GM19324 (cell line): ENCODE data around the gene PRPF4.
"Not testable (repeated sequence)": the region's sequence is repeated elsewhere in the genome, so short reads cannot be mapped to it uniquely, and the experiment has no call there.

Experiments
- ATAC-seq: cut with Tn5 transposase; IDR thresholded peaks from one replicate; pipeline ENCODE4 v1.9.1; 2021; ENCODE audit warnings: mild to moderate bottlenecking, moderate library complexity; ENCODE audit not compliant: unreplicated experiment, low FRiP score

Gene PRPF4

DNA sequence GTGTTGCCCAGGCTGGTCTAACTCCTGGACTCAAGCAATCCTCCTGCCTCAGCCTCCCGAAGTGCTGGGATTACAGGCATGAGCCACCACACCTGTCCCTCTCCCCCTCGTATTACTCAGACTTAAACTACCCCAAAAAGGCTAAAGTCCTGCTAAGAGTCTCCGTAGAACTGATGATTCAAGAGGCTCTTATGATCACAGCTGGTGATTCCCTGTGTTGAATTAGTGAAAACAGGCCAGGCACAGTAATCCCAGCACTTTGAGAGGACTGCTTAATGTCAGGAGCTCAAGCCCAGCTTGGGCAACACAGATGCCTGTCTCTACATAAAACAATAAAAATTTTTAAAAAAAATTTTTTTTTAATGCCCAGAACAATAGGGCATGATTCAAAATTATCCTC lies 9.3 kb upstream of the PRPF4 start:
- no peak for ATAC-seq

- ATAC-seq, result no peak
Observed at GRCh38 chr9:113267911-113268566, 7.4 kb upstream of the PRPF4 start.

DNA sequence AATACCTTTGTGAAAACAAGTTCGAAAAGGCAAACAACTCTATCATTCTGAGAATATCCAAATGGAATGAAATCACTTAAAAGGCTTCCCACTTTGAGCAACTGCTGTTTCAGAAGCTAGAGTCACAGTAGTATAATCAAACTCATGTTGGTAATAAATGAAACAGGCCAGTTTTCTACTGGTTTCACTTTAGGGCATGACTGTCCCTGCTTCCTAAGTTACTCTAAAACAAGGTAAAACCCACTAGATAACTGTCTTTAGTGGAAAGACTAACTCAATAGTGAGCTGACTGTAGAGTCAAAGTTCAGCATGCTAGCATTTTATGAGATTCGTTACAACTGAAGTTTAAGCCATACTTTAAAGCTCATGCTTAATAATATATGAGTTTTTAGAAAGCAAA lies 6.1 kb upstream of the PRPF4 start:
- ATAC-seq, result no peak

DNA sequence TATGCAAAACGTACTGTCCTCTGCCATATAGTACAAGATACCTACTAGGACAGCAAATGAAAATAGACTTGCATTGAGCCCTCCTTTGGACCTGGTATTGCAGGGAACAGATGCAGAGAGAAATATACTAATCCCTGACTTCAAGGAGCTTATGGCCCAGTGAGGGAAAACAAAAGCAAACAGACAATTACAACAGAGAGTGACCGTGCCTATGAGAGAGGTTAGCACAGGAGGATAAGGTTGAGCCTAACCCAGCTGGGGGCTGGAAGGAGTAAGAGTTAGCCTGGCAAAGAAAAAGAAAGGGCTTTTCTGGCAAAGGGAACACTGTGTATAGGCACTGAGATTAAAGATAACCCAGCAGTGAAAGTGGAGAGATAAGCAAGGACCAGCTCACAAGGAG lies 5.6 kb upstream of the PRPF4 start:
- ATAC-seq, result no peak

GRCh38 chr9:113274474-113275156 lies 843 bp upstream of the PRPF4 start:
- ATAC-seq, result no peak

DNA sequence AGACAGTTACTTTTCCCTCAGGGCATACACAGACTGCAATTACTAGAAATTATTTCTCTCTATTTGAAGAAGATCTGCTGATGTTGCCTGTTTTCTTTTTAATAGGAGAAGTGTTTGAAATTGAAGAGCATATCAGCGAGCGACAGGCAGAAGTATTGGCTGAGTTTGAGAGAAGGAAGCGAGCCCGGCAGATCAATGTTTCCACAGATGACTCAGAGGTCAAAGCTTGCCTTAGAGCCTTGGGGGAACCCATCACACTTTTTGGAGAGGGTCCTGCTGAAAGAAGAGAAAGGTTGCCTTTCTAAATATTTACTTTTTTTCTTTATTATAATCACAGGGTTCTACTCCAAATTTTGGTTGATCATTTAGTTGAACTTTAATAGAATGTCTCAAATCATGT lies 3.4 kb downstream of the PRPF4 start:
- ATAC-seq, result no peak

DNA sequence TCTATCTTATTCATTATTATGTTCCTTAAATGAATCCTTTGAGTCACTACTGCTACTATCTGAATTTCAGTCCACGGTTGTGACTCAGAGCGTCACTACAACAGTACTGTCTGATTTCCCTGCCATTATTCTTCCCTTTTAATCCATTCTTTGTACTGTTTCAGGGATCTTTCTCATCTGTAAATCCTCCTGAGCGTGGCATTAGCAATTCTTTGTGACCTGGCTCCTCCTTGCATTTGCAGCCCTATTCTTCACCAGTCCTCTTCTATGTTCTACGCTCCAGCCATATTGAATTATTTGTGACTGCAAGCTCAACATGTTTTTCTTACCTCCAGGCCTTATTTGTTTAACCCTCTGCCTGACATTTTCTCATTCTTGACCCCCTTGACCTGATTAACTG lies 5.9 kb downstream of the PRPF4 start:
- ATAC-seq, result no peak

DNA sequence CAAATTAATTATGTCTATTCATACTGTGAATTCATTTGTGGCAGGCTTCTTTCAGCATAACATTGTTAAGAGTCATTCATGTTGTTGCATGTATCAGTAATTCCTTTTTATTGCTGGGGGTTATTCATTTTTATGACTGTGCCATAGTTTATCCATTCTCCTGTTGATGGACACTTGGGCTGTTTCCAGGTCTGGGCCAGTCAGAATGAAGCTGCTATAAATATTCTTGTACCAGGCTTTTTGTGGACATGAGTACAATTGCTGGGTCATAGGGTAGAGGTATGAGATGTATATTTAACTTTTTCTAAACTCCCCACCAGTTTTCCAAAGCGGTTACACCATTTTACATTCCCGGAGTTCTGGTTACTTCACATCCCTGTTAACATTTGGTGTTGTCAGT lies 13.6 kb downstream of the PRPF4 start:
- no peak for ATAC-seq

DNA sequence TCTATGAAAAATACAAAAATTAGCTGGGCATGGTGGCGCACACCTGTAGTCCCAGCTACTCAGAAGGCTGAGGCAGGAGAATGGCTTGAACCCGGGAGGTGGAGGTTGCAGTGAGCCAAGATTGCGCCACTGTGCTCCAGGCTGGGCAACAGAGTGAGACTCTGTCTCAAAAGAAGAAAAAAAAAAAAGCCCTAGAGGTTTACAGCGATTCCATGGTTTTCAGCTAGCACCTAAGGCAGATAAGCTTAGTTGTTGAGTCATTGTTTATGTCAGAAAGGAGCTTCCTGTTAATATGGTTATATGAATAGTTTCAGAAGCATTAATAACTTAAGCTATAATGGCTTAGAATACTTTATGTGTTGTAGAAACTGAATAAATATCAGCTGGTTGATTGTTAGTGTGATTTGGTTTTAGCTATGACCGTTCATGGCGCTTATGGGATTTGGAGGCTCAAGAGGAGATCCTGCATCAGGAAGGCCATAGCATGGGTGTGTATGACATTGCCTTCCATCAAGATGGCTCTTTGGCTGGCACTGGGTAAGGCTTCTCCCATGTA lies 14.7 kb downstream of the PRPF4 start:
- ATAC-seq, result no peak

DNA sequence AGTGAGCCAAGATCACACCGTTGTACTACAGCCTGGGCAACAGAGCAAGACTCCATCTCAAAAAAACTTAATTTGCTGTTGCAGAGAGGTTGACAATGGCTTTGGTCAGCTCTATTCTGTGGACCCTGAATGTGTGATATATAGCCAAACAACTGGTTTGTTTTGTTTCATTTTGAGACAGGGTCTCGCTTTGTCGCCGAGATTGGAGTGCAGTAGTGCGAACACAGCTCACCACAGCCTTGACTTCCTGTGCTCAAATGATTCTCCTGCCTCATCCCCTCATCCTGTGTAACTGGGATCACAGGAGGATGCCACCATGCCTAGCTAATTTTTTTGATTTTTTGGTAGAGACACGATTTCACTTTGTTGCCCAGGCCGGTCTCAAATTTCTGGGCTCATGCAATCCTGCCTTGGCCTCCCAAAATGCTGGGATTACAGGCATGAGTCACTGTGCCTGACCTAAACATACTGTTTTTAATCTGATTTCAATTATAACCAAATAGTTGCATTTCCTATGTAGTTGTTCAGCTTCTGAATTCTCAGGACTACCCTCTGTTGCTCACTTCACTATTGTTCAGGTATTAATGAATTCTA lies 17.9 kb downstream of the PRPF4 start:
- ATAC-seq, result no peak

DNA sequence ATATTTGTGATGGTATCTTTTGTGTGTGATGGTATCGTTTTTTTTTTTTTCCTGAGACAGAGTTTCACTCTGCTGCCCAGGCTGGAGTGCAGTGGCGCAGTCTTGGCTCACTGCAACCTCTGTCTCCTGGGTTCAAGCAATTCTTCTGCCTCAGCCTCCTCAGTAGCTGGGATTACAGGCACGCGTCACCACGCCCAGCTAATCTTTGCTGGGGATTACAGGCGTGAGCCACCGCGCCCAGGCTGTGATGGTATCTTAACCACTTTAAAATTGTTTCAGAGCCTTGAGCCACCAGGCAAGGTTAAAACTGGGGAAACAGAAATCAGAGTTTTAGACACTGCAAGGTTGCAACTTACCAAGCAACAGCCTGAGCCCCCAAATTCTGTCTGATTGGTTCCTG lies 20.8 kb downstream of the PRPF4 start:
- not testable (repeated sequence) for ATAC-seq

GRCh38 chr9:113296796-113297558 lies 21.5 kb downstream of the PRPF4 start:
- no peak for ATAC-seq

DNA sequence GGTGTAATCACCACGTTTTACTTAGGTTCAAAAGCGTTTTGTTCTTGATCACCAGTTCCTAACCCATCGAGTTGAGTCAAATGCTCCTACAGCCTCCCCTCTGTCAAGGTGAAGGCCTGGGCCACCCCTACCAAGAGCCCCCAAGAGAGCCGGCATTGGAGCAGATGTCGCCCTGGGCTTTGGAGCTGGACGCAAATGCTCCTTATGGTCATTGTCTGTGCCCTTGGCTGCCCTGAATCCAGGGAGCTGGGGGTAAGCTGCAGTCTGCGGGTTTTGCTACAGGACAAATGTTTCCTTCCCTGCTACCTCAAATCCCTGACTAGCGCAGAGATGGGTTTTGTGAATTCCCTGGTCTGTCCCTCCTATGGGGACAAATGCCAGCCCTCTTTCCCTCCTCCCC lies 22.9 kb downstream of the PRPF4 start:
- no peak for ATAC-seq

GRCh38 chr9:113298924-113299770 lies 23.7 kb downstream of the PRPF4 start:
- no peak for ATAC-seq

DNA sequence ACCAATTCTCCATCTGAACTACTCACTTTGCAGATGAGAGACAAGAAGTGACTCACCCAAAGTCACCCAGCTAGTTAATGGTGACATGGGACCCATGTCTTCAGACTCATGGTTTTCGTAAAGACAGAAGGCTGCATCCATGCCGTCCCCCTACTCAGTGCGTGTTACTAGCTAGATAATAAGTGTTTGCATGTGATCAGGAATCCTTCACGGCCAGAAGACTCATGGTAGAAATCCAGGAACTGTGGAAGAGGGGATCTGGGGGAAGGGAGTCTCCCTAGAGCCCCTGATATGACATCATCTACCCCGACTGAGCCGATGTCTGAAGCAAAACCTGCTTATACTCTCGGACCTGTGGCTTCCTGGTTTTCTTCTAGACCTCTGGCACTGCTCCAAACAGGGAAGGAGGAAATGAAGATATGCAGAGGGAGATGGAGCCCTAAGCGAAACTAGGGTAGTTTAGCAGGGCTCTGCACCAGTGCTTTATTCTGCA lies 24.4 kb downstream of the PRPF4 start:
- ATAC-seq, result no peak

- no peak for ATAC-seq
Observed at GRCh38 chr9:113301548-113301947, 26.1 kb downstream of the PRPF4 start.

GRCh38 chr9:113302792-113303418 lies 27.4 kb downstream of the PRPF4 start, which contains the start of gene RNF183:
Gene RNF183, minus strand, starts transcription at chr9:113303376. Its CDS starts 5,192 bp downstream, at chr9:113298184.
- no peak for ATAC-seq

DNA sequence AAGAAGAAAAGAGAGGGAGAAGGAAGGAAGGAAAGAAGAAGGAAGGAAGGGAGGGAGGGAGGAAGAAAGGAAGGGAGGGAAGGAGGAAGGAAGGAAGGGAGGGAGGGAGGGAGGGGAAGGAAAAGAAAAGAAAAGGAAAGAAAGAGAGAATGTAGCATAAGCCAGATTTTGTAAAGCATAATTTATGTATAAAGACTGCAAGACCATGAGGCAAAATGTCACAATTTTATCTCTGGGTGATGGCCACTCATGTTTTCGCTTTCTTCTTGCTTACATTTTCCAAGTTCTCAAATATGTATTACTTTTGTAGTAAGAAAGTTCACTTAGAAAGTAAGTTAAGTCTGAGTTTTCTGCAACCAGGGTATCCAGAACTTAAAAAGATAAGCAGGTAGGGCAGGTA lies 31.1 kb downstream of the PRPF4 start:
- no peak for ATAC-seq

- no peak for ATAC-seq
Observed at GRCh38 chr9:113307396-113307975, 32.0 kb downstream of the PRPF4 start.
